Adrenal gland (tissue), 12 donors: Measurements from ENCODE around the gene HOTAIR. TPM values are rescaled to one million over a fixed set of nuclear protein-coding genes. Genes with fewer than 3 reads are reported as not detected.

Source experiments
- DNase-seq, 7 donors: peaks; one replicate each; pipeline ENCODE4 v3.0.0-alpha.2; 2019 to 2020
- H3K27ac ChIP-seq, 5 donors: fragments of 200-600 bp; sonication (generic) in 4 of 5; 1 replicate in 3 of 5; 2 replicates in 2 of 5; pipeline versions ENCODE4 v1.5.1 to v1.8.0; 2016 to 2020; ENCODE audit warnings: mild to moderate bottlenecking in 1 of 5
- H3K27me3 ChIP-seq: fragments of 200-600 bp; 2 replicates; pipeline ENCODE4 v1.8.0; 2021
- H3K36me3 ChIP-seq, 2 donors: fragments of 200-600 bp; replicated peaks in 1 of 2; 1 replicate in 1 of 2; 2 replicates in 1 of 2; pipeline versions ENCODE4 v1.5.1 to v1.8.0; 2018 to 2022
- H3K4me1 ChIP-seq, 2 donors: fragments of 200-600 bp; replicated peaks in 1 of 2; 1 replicate in 1 of 2; 2 replicates in 1 of 2; pipeline versions ENCODE4 v1.5.1 to v1.8.0; 2018 to 2021
- H3K4me3 ChIP-seq, 4 donors: fragments of 200-600 bp; sonication (generic) in 3 of 4; one replicate each; pipeline ENCODE4 v1.5.1; 2016 to 2018
- H3K9me3 ChIP-seq, 3 donors: fragments of 200-600 bp; sonication (generic) in 1 of 3; replicated peaks in 1 of 3; 1 replicate in 2 of 3; 2 replicates in 1 of 3; pipeline versions ENCODE4 v1.5.1 to v1.8.0; 2016 to 2021
- POLR2A ChIP-seq, 2 donors: fragments of 450-650 bp; IDR thresholded peaks; one replicate each; pipeline ENCODE4 v1.6.1; 2017; ENCODE audit warnings: antibody characterized with exemption in 2 of 2, mild to moderate bottlenecking in 2 of 2, moderate library complexity in 1 of 2
- WGBS, 4 donors: extraction: QIAGEN DNeasy Blood & Tissue Kit in 2 of 4; methylation state at CpG; one replicate each; pipeline versions ENCODE4 v1.1.5 to v1.1.7; 2013 to 2017; 5-methylcytosine and 5-hydroxymethylcytosine counted together
- intact Hi-C, 2 donors: fragments of 100-400 bp; cut with DNase I; formaldehyde crosslinking; loops; one replicate each; pipeline versions ENCODE4 v1.14.1 to v1.15.0; 2022 to 2023
- polyA plus RNA-seq, 3 donors: library from polyadenylated mRNA; stranded (reverse); fragments of 200-250 nt in 2 of 3; fragments of 350-450 nt in 1 of 3; fragmentation: Illumina TruSeq in 1 of 3; extraction: RNeasy Lipid Tissue Mini Kit (QIAGEN cat#74804) in 1 of 3; gene quantifications; one replicate each; pipeline ENCODE4 v1.2.3, GENCODE V29; 2013 to 2014
- total RNA-seq, 9 donors: library from RNA; depleted of rRNA in 4 of 9; stranded (reverse); fragments of >200 nt in 4 of 9; fragments of 120-200 nt in 1 of 9; fragmentation: NEBNext Ultra II Directional in 1 of 9; extraction: Animal tissue kit (Norgen Biotek cat#: 25700) in 1 of 9; gene quantifications; one replicate each; pipeline versions ENCODE4 v1.1.0 to v1.2.4, GENCODE V29; 2013 to 2023
- TF ChIP-seq, protein P1 (sequence below), 6 experiments: fragments of 450-650 bp in 4 of 6; fragments of 200-600 bp in 2 of 6; sonication (generic) in 1 of 6; IDR thresholded peaks; 1 replicate in 5 of 6; 2 replicates in 1 of 6; pipeline versions ENCODE4 v1.5.1 to v1.8.0; 2016 to 2021; ENCODE audit warnings: antibody characterized with exemption in 6 of 6, mild to moderate bottlenecking in 2 of 6, moderate library complexity in 1 of 6
- donor health status: healthy with polysubstance abuse.
- donor health status: Bipolar disorder and iron deficiency.
- donor health status: DM: yes; HTN: yes; CAD: no.
- donor health status: DM: no; HTN: no; CAD: no.
- donor health status: DM: no; HTN: no; CAD: no.
- donor health status: DM: yes; HTN: yes; CAD: no.

Gene HOTAIR
- total and polyA plus RNA-seq, 12 donors, result not detected

DNA sequence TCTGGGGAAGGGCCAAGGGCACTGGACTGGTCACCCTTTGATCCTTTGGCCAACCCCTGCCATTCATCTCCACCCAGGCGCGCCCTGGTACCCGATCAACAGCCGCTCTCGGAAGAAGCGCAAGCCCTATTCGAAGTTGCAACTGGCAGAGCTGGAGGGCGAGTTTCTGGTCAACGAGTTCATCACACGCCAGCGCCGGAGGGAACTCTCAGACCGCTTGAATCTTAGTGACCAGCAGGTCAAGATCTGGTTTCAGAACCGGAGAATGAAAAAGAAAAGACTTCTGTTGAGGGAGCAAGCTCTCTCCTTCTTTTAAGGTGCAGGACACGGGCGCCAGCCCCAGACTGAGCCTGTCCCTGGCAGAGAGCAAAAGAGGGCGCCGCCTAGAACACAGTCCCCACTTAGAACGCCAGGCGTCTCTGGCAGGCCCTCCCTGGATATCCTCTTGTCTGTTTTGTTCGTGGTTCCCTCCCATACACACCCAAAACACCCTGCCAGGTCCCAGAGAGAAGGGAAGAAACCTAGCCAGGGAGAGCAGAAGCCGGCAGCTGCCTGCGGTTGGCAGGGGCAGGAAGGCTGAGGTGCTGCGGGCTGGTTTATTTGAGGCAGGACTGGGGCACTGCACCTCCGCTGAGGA is 18.4 kb downstream of the HOTAIR start:
- intact Hi-C loops, result no loop called here
- H3K27me3 ChIP-seq, result peaks cover 100% of the 10 kb centered on the region
- H3K4me1 ChIP-seq, result peaks cover 0 to 1% of the 10 kb centered on the region in 2 donors
- H3K36me3 ChIP-seq, result no peaks in the 10 kb centered on the region
- no peak for DNase-seq
- no peak overlapping the region for H3K27ac ChIP-seq
- 9 to 16% (median 12%) methylated on average over 18 to 25 of the region's 25 CpGs for WGBS, 4 donors
- no peaks in the 10 kb centered on the region for H3K9me3 ChIP-seq
- no peak overlapping the region for H3K4me3 ChIP-seq
- TF ChIP-seq, protein P1, sequence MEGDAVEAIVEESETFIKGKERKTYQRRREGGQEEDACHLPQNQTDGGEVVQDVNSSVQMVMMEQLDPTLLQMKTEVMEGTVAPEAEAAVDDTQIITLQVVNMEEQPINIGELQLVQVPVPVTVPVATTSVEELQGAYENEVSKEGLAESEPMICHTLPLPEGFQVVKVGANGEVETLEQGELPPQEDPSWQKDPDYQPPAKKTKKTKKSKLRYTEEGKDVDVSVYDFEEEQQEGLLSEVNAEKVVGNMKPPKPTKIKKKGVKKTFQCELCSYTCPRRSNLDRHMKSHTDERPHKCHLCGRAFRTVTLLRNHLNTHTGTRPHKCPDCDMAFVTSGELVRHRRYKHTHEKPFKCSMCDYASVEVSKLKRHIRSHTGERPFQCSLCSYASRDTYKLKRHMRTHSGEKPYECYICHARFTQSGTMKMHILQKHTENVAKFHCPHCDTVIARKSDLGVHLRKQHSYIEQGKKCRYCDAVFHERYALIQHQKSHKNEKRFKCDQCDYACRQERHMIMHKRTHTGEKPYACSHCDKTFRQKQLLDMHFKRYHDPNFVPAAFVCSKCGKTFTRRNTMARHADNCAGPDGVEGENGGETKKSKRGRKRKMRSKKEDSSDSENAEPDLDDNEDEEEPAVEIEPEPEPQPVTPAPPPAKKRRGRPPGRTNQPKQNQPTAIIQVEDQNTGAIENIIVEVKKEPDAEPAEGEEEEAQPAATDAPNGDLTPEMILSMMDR (IDR thresholded peaks at IDR 0.05), result no peak
- TF ChIP-seq POLR2A (IDR thresholded peaks at IDR 0.05), result no peak

DNA sequence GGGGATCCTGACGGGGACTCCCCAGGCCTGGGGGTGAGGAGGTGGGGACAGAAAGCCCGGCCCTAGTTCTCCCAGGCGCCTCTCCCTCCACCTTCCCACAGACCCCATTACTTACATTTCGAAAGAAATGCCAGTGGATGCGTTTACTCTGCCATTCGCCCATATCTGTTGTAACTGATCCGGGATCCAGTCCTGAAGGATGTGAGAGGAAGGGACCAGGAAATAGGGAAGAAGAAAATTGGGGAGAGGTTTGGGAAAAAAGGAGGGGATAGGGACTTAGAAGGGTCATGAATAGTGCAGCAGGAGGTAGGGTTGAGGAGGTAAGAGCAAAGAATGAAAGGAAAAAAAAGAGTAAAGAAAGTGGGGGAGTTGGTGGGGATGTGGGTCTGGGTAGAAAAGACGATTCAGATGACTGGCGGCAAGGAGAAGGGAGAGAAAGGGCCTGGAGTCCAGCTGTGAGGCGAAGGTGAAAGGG is 18.9 kb downstream of the HOTAIR start:
- Histone ChIP-seq H3K4me3 (no peak overlapping the region), H3K9me3 (no peaks in the 10 kb centered on the region), H3K4me1 (peaks cover 0 to 5% of the 10 kb centered on the region in 2 donors), H3K27ac (no peak overlapping the region), H3K27me3 (peaks cover 100% of the 10 kb centered on the region), H3K36me3 (no peaks in the 10 kb centered on the region)
- DNase-seq, result no peak
- 10 to 22% (median 12%) methylated on average over 8 to 10 of the region's 10 CpGs for WGBS, 4 donors
- no peak for TF ChIP-seq POLR2A (IDR thresholded peaks at IDR 0.05)
- TF ChIP-seq, protein P1 (IDR thresholded peaks at IDR 0.05), result no peak
- intact Hi-C loops, result no loop called here

DNA sequence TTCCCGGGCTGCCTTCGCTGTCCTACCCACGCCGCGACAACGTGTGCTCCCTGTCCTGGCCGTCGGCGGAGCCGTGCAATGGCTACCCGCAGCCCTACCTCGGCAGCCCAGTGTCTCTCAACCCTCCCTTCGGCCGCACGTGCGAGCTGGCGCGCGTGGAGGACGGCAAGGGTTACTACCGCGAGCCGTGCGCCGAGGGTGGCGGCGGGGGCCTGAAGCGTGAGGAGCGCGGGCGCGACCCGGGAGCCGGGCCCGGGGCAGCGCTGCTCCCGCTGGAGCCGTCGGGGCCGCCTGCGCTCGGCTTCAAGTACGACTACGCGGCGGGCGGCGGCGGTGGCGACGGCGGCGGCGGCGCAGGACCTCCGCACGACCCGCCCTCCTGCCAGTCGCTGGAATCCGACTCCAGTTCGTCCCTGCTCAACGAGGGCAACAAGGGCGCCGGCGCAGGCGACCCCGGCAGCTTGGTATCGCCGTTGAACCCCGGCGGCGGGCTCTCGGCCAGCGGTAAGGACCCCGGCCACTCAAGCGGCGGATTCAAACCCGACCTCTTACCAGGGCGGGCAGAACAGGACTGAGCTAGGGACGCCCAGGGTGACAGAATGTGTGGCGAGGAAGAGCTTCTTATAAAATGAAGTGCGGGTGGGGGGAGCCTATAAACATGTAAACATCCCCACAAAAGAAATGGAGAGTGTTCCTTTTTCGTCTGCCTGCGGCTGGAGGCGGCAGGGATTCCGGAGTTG is 19.5 kb downstream of the HOTAIR start:
- H3K9me3 ChIP-seq, result no peaks in the 10 kb centered on the region
- peaks cover 0 to 5% of the 10 kb centered on the region in 2 donors for H3K4me1 ChIP-seq
- H3K4me3 ChIP-seq, result no peak overlapping the region
- no peaks in the 10 kb centered on the region for H3K36me3 ChIP-seq
- 5 to 10% (median 6%) methylated on average over 16 to 86 of the region's 86 CpGs for WGBS, 4 donors
- peaks cover 100% of the 10 kb centered on the region for H3K27me3 ChIP-seq
- intact Hi-C loops, result no loop called here
- TF ChIP-seq, protein P1 (IDR thresholded peaks at IDR 0.05), result no peak
- H3K27ac ChIP-seq, result no peak overlapping the region
- DNase-seq, result no peak

DNA sequence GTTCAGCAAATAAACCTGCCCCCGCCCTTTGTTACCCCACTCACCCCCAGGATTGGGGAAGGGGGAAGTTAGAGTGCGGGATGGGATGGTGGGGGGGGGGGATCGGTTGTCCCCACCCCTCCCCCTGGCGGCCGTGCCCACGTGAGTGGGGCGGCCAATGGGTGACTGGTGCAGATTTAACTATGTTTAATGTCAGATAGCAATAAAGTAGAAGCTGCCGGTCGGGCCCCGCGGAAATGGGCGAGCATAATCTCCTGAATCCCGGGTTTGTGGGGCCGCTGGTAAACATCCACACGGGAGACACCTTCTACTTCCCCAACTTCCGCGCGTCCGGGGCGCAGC is 20.1 kb downstream of the HOTAIR start, which contains the start of gene HOXC12:
TSS of gene HOXC12 (plus strand) at position 210 of the 342 bp plus-strand sequence. CDS start at position 237, 27 bp downstream.
- Histone ChIP-seq H3K4me3 (no peak within 1 kb of the TSS), H3K9me3 (no peaks in the 10 kb centered on the region), H3K27me3 (peaks cover 100% of the 10 kb centered on the region), H3K27ac (no peak within 1 kb of the TSS), H3K36me3 (no peaks in the 10 kb centered on the region), H3K4me1 (peaks cover 0 to 5% of the 10 kb centered on the region in 2 donors)
- intact Hi-C loops, result no loop called here
- TF ChIP-seq, protein P1 (IDR thresholded peaks at IDR 0.05), result no peak
- no peak for TF ChIP-seq POLR2A (IDR thresholded peaks at IDR 0.05)
- 4 to 7% (median 5%) methylated on average over 16 to 20 of the region's 20 CpGs for WGBS, 4 donors
- no peak for DNase-seq
